ENCODE measurements around the gene SPRR1A. TPM values are rescaled to one million over a fixed set of nuclear protein-coding genes. Genes with fewer than 3 reads are reported as not detected.

Gene SPRR1A
- not detected in 2 replicates for total RNA-seq

GRCh38 chr1:152983743-152984142, at the start of gene SPRR1A:
SPRR1A (plus strand) TSS chr1:152984081; CDS start chr1:152985231, 1,150 bp downstream.

GRCh38 chr1:152946651-152947256, 37.1 kb upstream of the SPRR1A start, which contains the start of gene SPRR5:
SPRR5 (plus strand) TSS chr1:152947206; CDS start chr1:152948555, 1,349 bp downstream.

GRCh38 chr1:152970495-152970894, 13.4 kb upstream of the SPRR1A start, which contains the start of gene SPRR4:
SPRR4 (plus strand) TSS chr1:152970648; CDS start chr1:152971891, 1,243 bp downstream.

GRCh38 chr1:153001382-153001781, 17.5 kb downstream of the SPRR1A start, which contains the start of gene SPRR3:
SPRR3 (plus strand) TSS chr1:153001749; CDS start chr1:153003021, 1,272 bp downstream.

GRCh38 chr1:153030895-153031294, 47.0 kb downstream of the SPRR1A start, which contains the start of gene SPRR1B:
SPRR1B (plus strand) TSS chr1:153031203; CDS start chr1:153032346, 1,143 bp downstream.

Other genes starting within 250 kb of the SPRR1A start
- gene KPRP, start 226.1 kb upstream of the SPRR1A start, total RNA-seq = not detected in 2 replicates
- not detected in 2 replicates for gene LCE1F, start 208.9 kb upstream of the SPRR1A start, total RNA-seq
- not detected in 2 replicates for gene LCE1E, start 197.8 kb upstream of the SPRR1A start, total RNA-seq
- gene LCE1D, start 187.4 kb upstream of the SPRR1A start, total RNA-seq = not detected in 2 replicates
- not detected in 2 replicates for gene LCE1C, start 177.4 kb upstream of the SPRR1A start, total RNA-seq
- not detected in 2 replicates for gene LCE1B, start 172.1 kb upstream of the SPRR1A start, total RNA-seq
- gene LCE1A, start 156.6 kb upstream of the SPRR1A start, total RNA-seq = not detected in 2 replicates
- not detected in 2 replicates for gene LCE6A, start 141.2 kb upstream of the SPRR1A start, total RNA-seq
- not detected in 2 replicates for gene LCE7A, start 124.1 kb upstream of the SPRR1A start, total RNA-seq
- not detected in 2 replicates for gene SMCP, start 105.8 kb upstream of the SPRR1A start, total RNA-seq
- not detected in 2 replicates for gene IVL, start 75.5 kb upstream of the SPRR1A start, total RNA-seq
- gene SPRR5, start 36.9 kb upstream of the SPRR1A start, total RNA-seq = not detected in 2 replicates
- not detected in 2 replicates for gene SPRR4, start 13.4 kb upstream of the SPRR1A start, total RNA-seq
- gene SPRR3, start 17.7 kb downstream of the SPRR1A start, total RNA-seq = not detected in 2 replicates
- not detected in 2 replicates for gene SPRR1B, start 47.1 kb downstream of the SPRR1A start, total RNA-seq
- gene SPRR2D, start 57.0 kb downstream of the SPRR1A start, total RNA-seq = not detected in 2 replicates
- gene SPRR2A, start 73.4 kb downstream of the SPRR1A start, total RNA-seq = not detected in 2 replicates
- not detected in 2 replicates for gene SPRR2B, start 87.5 kb downstream of the SPRR1A start, total RNA-seq
- not detected in 2 replicates for gene SPRR2E, start 110.4 kb downstream of the SPRR1A start, total RNA-seq
- not detected in 2 replicates for gene SPRR2F, start 129.4 kb downstream of the SPRR1A start, total RNA-seq
- not detected in 2 replicates for gene SPRR2G, start 166.8 kb downstream of the SPRR1A start, total RNA-seq
- not detected in 2 replicates for gene LELP1, start 219.3 kb downstream of the SPRR1A start, total RNA-seq
- gene PRR9, start 233.5 kb downstream of the SPRR1A start, total RNA-seq = not detected in 2 replicates

Measured in mammary microvascular endothelial cell (primary cell).